Neural progenitor cell (in vitro differentiated cells): Measurements from ENCODE around the gene LIMK1.

Experiments used
- CTCF ChIP-seq: fragments of 200-600 bp; sonication (generic); IDR thresholded peaks from 2 replicates; pipeline ENCODE4 v1.5.1; 2017; ENCODE audit warnings: antibody characterized with exemption, mild to moderate bottlenecking
- EZH2 ChIP-seq: fragments of 200-600 bp; sonication (generic); IDR thresholded peaks from 2 replicates; pipeline ENCODE4 v1.6.1; 2017; ENCODE audit warnings: antibody characterized with exemption, mild to moderate bottlenecking, moderate library complexity
- EZH2phosphoT487 ChIP-seq: fragments of 200-600 bp; sonication (generic); IDR thresholded peaks from 2 replicates; pipeline ENCODE4 v1.6.1; 2017; ENCODE audit warnings: antibody characterized with exemption

- TF ChIP-seq CTCF (no peak), EZH2 (no peak), EZH2phosphoT487 (no peak)
Measured at GRCh38 chr7:74149071-74149470, 65.5 kb downstream of the LIMK1 start.
